Measurements from ENCODE around the gene DHX58. TPM values are rescaled to one million over a fixed set of nuclear protein-coding genes. Genes with fewer than 3 reads are reported as not detected.

DHX58 gene
- total and polyA plus RNA-seq, 2 donors (not counting 3 experiments of a cell fraction or from before 2014, with no cell fraction given): 3.1 to 9.0 TPM

DNA sequence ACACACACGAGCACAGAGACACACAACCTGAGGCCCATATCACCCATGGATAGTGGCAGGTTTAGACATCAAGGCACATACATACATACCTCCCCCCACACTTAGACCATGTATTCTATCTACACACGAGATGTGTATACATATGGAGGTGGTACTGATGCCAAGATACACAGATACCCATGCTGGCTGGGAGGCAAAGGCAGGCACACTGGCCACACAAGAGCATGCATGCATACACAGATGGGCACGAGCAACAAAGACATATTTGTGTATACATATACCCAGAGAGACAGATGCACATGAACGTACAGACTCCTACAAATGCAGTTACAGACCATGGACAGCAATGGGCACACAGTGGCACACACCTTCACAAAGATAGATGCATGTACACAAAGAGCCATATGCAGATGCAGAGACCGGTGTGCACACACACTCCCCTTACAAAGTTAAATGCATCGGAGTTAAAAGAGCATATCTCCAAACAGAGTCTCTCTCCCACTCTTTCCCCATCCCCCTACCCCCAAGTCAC lies 60.1 kb downstream of the DHX58 start:
- dilution Hi-C loops (cut with MboI; ENCODE audit: extremely low pct_ligation_motif_present, low sequenced_read_pairs): no loop called here
- Histone ChIP-seq H3K9ac (replicated peaks; ENCODE audit: extremely low read depth, insufficient read depth, low read length) (no peak overlapping the region), H3K79me2 (ENCODE audit: control insufficient read depth, insufficient read depth, low read length) (no peaks in the 10 kb centered on the region), H3K4me3 (replicated peaks in 1 of 3; ENCODE audit: insufficient read depth in 1 of 3, low read depth in 1 of 3, low read length in 3 of 3) (no peak overlapping the region), H3K4me1 (ENCODE audit: control insufficient read depth, extremely low read depth, insufficient read depth, low read length) (no peaks in the 10 kb centered on the region), H2AFZ (ENCODE audit: low read depth, low read length) (no peak overlapping the region), H3K4me2 (ENCODE audit: insufficient read depth, low read length) (no peak overlapping the region), H3K9me1 (replicated peaks; ENCODE audit: control insufficient read depth, extremely low read depth, insufficient read depth, low read length) (no peaks in the 10 kb centered on the region), H3K36me3 (ENCODE audit: control insufficient read depth in 2 of 2, extremely low read depth in 1 of 2, insufficient read depth in 2 of 2, low read length in 2 of 2) (no peaks in the 10 kb centered on the region), H3K27ac (ENCODE audit: insufficient read depth, low read depth, low read length) (no peak overlapping the region), H3K9me3 (replicated peaks; ENCODE audit: control insufficient read depth, insufficient read depth, low read length) (no peaks in the 10 kb centered on the region), H3K27me3 (ENCODE audit: control insufficient read depth in 2 of 2, insufficient read depth in 2 of 2, low read length in 2 of 2) (peaks cover 31 to 44% of the 10 kb centered on the region in 2 experiments), H4K20me1 (replicated peaks; ENCODE audit: control insufficient read depth, extremely low read depth, insufficient read depth, low read length) (no peaks in the 10 kb centered on the region)
- TF ChIP-seq, protein P1, sequence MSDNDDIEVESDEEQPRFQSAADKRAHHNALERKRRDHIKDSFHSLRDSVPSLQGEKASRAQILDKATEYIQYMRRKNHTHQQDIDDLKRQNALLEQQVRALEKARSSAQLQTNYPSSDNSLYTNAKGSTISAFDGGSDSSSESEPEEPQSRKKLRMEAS (IDR thresholded peaks at IDR 0.05; ENCODE audit: insufficient read depth, insufficient read length): no peak
- TF ChIP-seq POLR2A (IDR thresholded peaks at IDR 0.05; ENCODE audit: low read depth, low read length) (no peak), EZH2 (IDR thresholded peaks at IDR 0.05; ENCODE audit: borderline replicate concordance, low read depth, low read length, severe bottlenecking) (no peak), JUN (IDR thresholded peaks at IDR 0.05; ENCODE audit: borderline replicate concordance, insufficient read depth, insufficient read length, low read depth) (no peak), MYC (IDR thresholded peaks at IDR 0.05; ENCODE audit: low read depth, low read length) (no peak), GATA2 (IDR thresholded peaks at IDR 0.05; ENCODE audit: insufficient read depth, insufficient read length, low read depth, low read length) (no peak), FOS (IDR thresholded peaks at IDR 0.05; ENCODE audit: borderline replicate concordance, insufficient read depth, low read length) (no peak), POLR2AphosphoS5 (IDR thresholded peaks at IDR 0.05; ENCODE audit: insufficient read depth, low read depth, low read length) (no peak)
- TF ChIP-seq, protein P2, sequence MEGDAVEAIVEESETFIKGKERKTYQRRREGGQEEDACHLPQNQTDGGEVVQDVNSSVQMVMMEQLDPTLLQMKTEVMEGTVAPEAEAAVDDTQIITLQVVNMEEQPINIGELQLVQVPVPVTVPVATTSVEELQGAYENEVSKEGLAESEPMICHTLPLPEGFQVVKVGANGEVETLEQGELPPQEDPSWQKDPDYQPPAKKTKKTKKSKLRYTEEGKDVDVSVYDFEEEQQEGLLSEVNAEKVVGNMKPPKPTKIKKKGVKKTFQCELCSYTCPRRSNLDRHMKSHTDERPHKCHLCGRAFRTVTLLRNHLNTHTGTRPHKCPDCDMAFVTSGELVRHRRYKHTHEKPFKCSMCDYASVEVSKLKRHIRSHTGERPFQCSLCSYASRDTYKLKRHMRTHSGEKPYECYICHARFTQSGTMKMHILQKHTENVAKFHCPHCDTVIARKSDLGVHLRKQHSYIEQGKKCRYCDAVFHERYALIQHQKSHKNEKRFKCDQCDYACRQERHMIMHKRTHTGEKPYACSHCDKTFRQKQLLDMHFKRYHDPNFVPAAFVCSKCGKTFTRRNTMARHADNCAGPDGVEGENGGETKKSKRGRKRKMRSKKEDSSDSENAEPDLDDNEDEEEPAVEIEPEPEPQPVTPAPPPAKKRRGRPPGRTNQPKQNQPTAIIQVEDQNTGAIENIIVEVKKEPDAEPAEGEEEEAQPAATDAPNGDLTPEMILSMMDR (IDR thresholded peaks at IDR 0.05; ENCODE audit: extremely low read depth in 1 of 2, insufficient read depth in 1 of 2, low read depth in 1 of 2, low read length in 2 of 2): no peak
- no peak for FAIRE-seq
- intact Hi-C loops (cut with micrococcal nuclease): no loop called here
- ChIA-PET CTCF (interaction anchor here (1.7 kb wide), 1 partner anchor 16 kb away, joined by 9 read pairs; no protein-coding TSS in a partner anchor), POLR2A (no interaction called here)
- DNase-seq (ENCODE audit: low read depth, low spot score): no peak
- BruUV-seq (replicated peaks): no TSS peak

All from endothelial cell of umbilical vein (primary cell).